HG03280 (cell line): ENCODE measurements around the gene CHRNA4.

ENCODE experiments used
- ATAC-seq: cut with Tn5 transposase; IDR thresholded peaks from one replicate; pipeline ENCODE4 v1.9.1; 2021; ENCODE audit warnings: mild to moderate bottlenecking, moderate library complexity; ENCODE audit not compliant: unreplicated experiment

CHRNA4 gene

DNA sequence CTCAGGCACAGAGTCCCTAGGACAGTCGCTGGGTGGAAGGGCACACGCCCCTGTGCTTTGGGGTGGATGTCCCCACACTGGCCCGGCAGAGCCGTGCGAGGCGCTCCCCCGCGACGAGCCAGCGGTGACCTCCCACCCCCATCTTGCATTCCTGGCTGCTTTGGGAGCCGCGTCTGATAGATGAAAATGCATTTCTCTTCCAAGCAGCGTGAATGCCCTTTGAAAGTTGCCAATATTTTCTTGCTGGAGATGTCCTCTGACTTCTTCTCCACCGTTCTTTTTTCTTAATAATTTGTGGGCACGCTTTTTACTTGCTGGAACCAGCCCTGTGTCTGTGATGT lies 38.2 kb downstream of the CHRNA4 start:
- no peak for ATAC-seq

DNA sequence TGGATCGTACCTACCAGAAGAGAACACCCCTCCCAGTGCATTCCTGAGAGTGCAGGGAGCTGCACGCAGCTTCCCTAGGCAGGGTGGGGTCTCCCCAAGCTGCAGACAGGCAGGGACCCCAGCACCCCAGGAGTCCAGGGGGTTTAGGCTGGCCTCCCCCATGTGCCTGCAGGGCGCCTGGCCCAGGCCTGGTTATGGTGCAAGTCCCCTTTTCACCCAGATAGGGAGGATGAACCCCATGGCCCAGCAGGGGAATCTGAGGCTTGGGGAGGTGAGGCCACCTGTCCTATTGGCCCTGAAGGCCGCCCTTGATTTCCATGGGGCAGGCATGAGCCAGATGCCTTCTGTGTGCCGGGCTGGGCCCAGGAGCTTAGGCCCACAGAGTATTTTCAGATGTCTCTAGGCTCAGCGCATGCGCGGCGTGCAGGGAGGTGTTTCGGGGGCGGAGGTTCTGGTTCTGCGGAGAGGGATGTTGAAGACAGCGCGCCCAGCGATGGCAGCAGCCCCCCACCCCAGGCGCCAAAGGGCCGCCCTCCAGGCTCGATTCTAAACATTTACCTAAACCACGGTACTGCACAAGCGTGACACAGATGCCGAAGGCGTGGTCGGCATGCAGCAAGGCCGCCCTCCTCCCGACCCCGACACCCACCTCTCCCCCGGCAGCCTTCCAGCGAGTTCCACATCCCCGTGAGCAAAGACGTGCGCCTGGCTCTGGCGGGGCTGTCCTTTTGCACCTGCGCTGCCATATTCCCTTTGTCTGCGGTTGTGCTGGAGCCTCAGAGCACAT lies 38.8 kb downstream of the CHRNA4 start:
- no peak for ATAC-seq

DNA sequence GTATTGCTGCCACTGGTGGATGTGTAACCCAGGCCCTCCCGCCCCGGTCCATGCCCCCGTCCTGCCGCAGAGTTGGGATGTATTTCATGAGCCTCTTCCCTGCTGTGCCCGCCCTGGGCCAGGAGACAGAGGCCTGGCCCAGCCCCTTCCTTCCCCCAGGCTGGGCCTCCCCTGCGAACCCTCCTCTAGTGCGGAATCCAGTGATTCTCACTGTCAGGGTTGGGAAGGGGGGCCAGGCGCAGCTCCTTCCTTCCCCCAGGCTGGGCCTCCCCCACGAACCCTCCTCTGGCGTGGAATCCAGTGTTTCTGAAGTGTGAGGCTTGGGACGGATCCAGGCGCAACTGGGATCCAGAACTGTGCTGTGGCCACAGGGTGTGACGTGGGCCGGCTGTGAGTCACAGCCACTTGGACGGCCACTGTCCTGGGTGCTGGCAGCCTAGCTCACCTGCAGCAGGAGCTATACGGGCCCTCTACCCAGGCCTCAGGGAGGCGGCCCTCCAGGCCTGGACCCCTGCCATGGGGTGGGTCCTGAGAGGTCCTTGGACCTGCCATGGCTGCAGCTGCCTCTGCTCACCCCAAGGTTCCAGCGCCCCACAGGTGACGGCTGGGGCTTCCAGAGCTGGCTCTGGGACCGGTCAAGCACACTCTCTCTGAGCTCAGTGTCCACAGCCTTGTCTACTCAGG lies 39.9 kb downstream of the CHRNA4 start:
- no peak for ATAC-seq

DNA sequence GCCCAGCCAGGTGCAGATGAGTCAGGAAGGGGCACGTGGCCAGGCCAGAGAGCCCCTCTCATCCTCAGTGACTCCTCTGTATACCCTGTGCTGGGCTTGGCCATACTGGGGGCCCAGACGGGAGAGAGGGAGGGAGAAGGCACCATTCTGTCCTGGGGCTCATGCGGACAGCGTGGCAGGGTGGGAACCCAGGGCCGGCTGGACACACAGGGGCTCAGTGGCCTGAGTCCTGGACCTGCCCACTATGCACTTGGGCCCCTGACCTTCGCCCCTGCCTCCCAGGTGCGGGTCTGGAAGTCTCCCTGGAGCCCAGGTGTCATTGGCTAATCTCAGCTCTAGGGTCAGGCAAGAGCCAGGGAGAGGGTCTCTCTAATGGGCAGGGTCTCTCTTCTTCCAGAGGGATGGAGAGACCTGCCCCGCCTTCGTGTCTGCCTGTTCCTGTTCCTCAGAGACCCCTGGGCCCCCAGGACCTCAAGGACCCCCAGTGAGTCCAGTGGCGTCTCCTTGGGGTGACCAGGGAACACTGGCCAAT lies 40.5 kb downstream of the CHRNA4 start:
- no peak for ATAC-seq

DNA sequence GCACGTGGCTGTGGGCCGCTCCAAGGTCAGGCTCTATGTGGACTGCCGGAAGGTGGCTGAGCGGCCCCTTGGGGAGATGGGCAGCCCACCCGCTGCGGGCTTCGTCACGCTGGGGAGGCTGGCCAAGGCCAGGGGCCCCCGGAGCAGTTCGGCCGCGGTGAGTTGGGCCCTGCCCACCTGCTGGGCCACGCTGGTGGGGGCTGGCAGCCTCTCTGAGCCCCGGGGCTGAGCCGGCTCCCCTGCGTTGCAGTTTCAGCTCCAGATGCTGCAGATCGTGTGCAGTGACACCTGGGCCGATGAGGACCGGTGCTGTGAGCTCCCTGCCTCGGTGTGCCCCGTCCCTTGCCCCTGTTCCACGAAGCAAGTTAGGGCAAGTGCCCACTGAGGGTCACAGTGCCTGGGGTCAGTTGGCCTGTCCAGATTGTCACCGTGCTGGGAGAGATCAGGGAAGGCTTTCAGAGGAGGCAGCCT lies 41.1 kb downstream of the CHRNA4 start:
- ATAC-seq, result no peak

GRCh38 chr20:63319164-63320040 lies 41.7 kb downstream of the CHRNA4 start:
- no peak for ATAC-seq

- ATAC-seq, result no peak
Observed at GRCh38 chr20:63318391-63319163, 42.6 kb downstream of the CHRNA4 start.

- no peak for ATAC-seq
Observed at GRCh38 chr20:63317601-63318291, 43.4 kb downstream of the CHRNA4 start.

- ATAC-seq, result no peak
Observed at GRCh38 chr20:63317061-63317460, 44.1 kb downstream of the CHRNA4 start.

DNA sequence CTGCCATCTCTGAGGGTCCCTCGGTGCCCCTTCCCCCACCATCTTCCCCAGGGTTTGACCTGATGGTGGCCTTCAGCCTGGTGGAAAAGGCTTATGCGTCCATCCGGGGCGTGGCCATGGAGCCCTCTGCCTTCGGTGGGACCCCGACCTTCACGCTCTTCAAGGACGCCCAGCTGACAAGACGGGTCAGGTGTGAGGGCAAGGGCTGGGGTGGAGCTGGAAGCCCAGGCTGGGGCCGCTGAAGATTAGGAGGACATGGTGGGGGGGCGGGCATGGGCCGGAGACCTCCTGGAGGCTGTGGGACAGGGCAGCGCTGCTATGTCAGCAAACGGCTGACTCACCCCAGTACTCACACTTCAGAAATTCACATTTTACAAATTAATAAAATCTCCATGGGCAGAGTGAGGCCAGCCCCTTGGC lies 44.6 kb downstream of the CHRNA4 start:
- no peak for ATAC-seq

GRCh38 chr20:63315731-63316491 lies 45.2 kb downstream of the CHRNA4 start:
- ATAC-seq, result no peak

DNA sequence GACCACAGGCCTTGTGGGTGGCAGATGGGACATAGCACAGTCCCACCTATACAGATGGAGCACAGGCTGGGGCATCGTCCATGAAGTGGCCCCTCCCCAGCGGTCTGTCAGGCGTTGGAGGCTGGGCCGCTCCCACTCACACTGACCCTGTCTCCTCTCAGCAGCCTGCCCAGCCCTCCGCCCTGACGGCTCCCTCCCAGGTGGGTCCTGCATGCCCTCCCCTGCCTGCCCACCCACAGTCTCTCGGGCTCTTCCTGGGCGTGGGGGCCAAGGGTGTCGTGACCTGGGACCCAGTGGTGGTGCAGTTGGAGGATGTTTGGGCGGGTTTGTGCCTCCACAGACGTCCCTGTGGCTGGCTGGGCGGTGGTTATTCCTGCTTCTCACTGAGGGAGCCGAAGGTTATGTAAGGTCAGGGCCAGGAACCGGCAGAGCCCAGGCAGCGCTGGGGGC lies 45.9 kb downstream of the CHRNA4 start:
- ATAC-seq, result no peak

GRCh38 chr20:63314566-63315239 lies 46.4 kb downstream of the CHRNA4 start:
- no peak for ATAC-seq

DNA sequence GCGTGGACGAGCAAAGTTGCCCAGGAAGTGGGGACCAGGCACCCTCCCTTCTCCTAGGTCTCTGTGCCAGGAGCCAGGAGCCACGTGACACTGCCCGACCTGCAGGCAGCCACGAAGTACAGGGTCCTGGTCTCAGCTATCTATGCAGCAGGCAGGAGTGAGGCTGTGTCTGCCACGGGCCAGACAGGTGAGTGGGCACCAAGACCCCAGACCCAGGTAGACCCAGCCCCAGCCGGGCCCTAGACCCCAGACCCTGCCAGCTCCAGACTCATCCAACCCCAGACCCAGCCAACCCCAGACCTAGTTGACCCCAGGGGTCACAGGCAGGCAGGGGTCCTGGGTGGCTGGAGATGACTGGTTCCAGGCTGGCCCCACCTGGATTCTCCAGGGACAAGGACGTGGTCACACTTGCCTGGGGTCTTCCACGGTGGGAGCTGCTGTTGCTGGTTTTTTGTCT lies 47.1 kb downstream of the CHRNA4 start:
- no peak for ATAC-seq

DNA sequence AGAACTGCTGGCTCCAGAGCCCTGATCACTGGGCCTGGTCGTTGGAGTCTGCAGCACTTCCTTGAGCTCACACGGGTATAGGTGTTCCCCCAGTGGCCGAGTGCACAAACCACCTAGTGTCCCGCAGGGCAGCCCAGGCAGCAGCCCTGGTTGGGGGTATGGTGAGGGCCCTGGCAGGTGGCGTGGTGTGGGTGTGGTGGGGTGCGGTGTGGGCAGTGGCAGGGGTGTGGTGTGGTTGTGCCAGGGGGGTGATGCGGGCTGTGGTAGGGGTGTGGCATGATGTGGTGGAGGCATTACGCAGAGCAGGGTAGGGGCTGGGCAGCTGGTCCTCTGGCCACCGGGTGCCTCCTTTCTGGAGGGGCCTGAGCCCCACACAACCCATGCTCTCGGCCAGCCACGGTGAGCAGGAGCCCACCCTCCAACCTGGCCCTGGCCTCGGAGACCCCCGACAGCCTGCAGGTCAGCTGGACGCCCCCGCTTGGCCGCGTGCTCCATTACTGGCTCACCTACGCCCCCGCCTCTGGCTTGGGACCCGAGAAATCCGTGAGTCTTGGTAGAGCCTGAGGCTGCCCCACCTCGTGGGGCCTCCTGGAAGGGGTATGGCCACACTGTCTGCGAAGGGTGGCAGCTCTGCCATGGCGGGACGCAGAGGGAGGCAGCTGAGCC lies 47.7 kb downstream of the CHRNA4 start:
- no peak for ATAC-seq

DNA sequence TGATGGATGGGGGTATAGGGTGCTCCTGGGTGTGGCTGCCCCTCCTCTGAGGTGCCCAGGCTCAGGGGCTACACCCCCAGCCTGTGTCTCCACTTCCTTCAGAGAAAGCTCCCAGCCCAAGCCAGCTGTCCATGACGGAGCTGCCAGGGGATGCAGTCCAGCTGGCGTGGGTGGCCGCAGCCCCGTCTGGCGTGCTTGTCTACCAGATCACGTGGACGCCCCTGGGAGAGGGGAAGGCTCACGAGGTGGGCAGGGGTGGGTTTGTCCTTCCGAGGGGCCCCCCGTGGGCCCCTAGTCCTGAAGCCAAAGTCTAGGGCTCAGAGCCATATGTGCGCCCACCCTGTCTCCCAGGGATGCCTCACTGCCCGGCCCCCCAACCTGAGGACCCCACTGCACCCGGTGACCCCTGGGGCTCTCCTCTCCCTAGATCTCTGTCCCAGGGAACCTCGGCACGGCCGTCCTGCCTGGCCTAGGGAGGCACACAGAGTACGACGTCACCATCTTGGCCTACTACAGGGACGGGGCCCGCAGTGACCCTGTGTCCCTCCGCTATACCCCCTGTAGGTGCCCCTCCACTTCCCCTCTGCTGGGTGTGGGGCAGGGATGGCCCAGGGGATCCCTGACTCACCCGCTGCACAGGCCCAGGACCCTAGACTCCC lies 48.3 kb downstream of the CHRNA4 start:
- ATAC-seq, result no peak

DNA sequence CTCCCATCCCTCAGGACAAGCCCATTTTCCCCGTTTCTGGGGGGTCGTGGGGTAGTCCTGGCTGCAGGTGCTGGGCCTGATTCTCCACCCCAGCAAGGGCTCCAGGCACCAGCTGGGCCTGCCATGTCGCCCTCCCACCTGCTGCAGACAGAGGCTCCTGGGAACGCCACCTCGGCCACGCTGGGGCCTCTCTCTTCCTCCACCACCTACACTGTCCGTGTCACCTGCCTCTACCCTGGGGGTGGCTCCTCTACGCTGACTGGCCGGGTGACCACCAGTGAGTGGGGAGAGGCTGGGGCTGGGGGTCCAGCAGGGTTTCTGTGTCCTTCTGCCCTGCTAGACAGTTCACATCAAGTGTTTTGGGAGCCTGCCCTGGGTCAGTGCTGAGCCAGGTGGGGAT lies 48.9 kb downstream of the CHRNA4 start:
- ATAC-seq, result no peak
